DND-41 (cell line): ENCODE results near the gene ABHD1.

Experiments
- ATAC-seq: fragments of 200-7000 bp; cut with Tn5 transposase; 3 replicates; pipeline ENCODE4 v1.9.1; 2021; ENCODE audit warnings: low read depth; ENCODE audit not compliant: insufficient read depth
- DNase-seq: peaks from one replicate; pipeline ENCODE4 v3.0.0-alpha.2; 2020
- H2AFZ ChIP-seq: 2 replicates; pipeline ENCODE4 v1.6.0; 2012; ENCODE audit warnings: low read depth, low read length
- H3K27ac ChIP-seq: 2 replicates; pipeline ENCODE4 v1.5.1; 2012; ENCODE audit warnings: low read length, inconsistent platforms
- H3K27me3 ChIP-seq: fragments of 200-600 bp; sonication (generic); 2 replicates; pipeline ENCODE4 v1.6.0; 2012; ENCODE audit warnings: low read length, mild to moderate bottlenecking, inconsistent platforms; ENCODE audit not compliant: insufficient read depth, poor library complexity
- H3K36me3 ChIP-seq: 2 replicates; pipeline ENCODE4 v1.5.1; 2012; ENCODE audit warnings: low read length, inconsistent platforms; ENCODE audit not compliant: insufficient read depth
- H3K4me1 ChIP-seq: 2 replicates; pipeline ENCODE4 v1.5.1; 2012; ENCODE audit warnings: mild to moderate bottlenecking, low read length; ENCODE audit not compliant: insufficient read depth
- H3K4me2 ChIP-seq: 2 replicates; pipeline ENCODE4 v1.6.0; 2012; ENCODE audit warnings: mild to moderate bottlenecking, moderate library complexity, low read length, inconsistent platforms; ENCODE audit not compliant: insufficient read depth
- H3K4me3 ChIP-seq, 2 experiments: fragments of 200-600 bp in 1 of 2; shearing (Covaris generic) in 1 of 2; 2 replicates each; pipeline ENCODE4 v1.5.1; 2012 to 2016; ENCODE audit warnings: inconsistent platforms in 2 of 2, low read length in 2 of 2, mild to moderate bottlenecking in 2 of 2, low read depth in 1 of 2, moderate library complexity in 1 of 2
- H3K79me2 ChIP-seq: 2 replicates; pipeline ENCODE4 v1.6.0; 2012; ENCODE audit warnings: low read length, inconsistent platforms; ENCODE audit not compliant: insufficient read depth
- H3K9ac ChIP-seq: 2 replicates; pipeline ENCODE4 v1.6.0; 2012; ENCODE audit warnings: low read depth, mild to moderate bottlenecking, inconsistent platforms, low read length, moderate library complexity
- H3K9me3 ChIP-seq: 2 replicates; pipeline ENCODE4 v1.5.1; 2012; ENCODE audit warnings: low read length, moderate library complexity, mild to moderate bottlenecking, inconsistent platforms; ENCODE audit not compliant: insufficient read depth, severe bottlenecking
- H4K20me1 ChIP-seq: 2 replicates; pipeline ENCODE4 v1.6.0; 2012; ENCODE audit warnings: low read length; ENCODE audit not compliant: insufficient read depth
- CTCF ChIP-seq: IDR thresholded peaks from 2 replicates; pipeline ENCODE4 v1.5.1; 2012; ENCODE audit warnings: borderline replicate concordance, low read length, moderate library complexity, mild to moderate bottlenecking; ENCODE audit not compliant: poor library complexity, severe bottlenecking; ENCODE audit errors: extremely low read depth
- EZH2 ChIP-seq: IDR thresholded peaks from 3 replicates; pipeline ENCODE4 v1.6.1; 2012; ENCODE audit warnings: borderline replicate concordance, low read depth, mild to moderate bottlenecking, moderate library complexity, low read length, inconsistent platforms; ENCODE audit not compliant: severe bottlenecking

Gene ABHD1

DNA sequence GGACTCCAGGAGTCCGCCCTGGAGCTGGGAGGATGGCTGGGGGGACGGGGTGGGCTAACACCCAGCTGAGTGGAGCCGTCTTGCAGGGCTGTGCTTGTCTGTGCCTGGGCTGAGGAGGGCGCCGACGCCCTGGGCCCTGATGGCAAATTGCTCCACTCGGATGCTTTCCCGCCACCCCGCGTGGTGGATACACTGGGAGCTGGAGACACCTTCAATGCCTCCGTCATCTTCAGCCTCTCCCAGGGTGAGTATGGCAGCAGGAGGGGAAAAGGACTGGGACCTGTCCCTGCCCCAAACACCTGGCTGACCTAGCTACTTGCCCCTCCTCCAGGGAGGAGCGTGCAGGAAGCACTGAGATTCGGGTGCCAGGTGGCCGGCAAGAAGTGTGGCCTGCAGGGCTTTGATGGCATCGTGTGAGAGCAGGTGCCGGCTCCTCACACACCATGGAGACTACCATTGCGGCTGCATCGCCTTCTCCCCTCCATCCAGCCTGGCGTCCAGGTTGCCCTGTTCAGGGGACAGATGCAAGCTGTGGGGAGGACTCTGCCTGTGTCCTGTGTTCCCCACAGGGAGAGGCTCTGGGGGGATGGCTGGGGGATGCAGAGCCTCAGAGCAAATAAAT lies 24.2 kb upstream of the ABHD1 start:
- Histone ChIP-seq H2AFZ (no peak overlapping the region), H3K79me2 (no peaks in the 10 kb centered on the region), H3K9ac (no peak overlapping the region), H3K4me2 (no peak overlapping the region), H4K20me1 (0 out of 2 replicates have a peak, but pooled peaks cover 3% of the 10 kb centered on the region), H3K4me3 (no peak overlapping the region), H3K27me3 (no peaks in the 10 kb centered on the region), H3K4me1 (no peaks in the 10 kb centered on the region), H3K36me3 (0 out of 2 replicates have a peak, but pooled peaks cover 4% of the 10 kb centered on the region), H3K9me3 (no peaks in the 10 kb centered on the region), H3K27ac (no peak overlapping the region)
- DNase-seq = no peak
- TF ChIP-seq EZH2 (no peak), CTCF (no peak)
- no peak for ATAC-seq

DNA sequence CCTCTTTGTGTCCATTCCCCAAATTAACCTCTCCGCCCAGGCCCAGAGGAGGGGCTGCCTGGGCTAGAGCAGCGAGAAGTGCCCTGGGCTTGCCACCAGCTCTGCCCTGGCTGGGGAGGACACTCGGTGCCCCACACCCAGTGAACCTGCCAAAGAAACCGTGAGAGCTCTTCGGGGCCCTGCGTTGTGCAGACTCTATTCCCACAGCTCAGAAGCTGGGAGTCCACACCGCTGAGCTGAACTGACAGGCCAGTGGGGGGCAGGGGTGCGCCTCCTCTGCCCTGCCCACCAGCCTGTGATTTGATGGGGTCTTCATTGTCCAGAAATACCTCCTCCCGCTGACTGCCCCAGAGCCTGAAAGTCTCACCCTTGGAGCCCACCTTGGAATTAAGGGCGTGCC lies 23.6 kb upstream of the ABHD1 start:
- Histone ChIP-seq H4K20me1 (0 out of 2 replicates have a peak, but pooled peaks cover 3% of the 10 kb centered on the region), H3K4me2 (no peak overlapping the region), H3K27me3 (no peaks in the 10 kb centered on the region), H3K9me3 (no peaks in the 10 kb centered on the region), H2AFZ (no peak overlapping the region), H3K4me1 (no peaks in the 10 kb centered on the region), H3K36me3 (0 out of 2 replicates have a peak, but pooled peaks cover 4% of the 10 kb centered on the region), H3K4me3 (no peak overlapping the region), H3K27ac (no peak overlapping the region), H3K79me2 (no peaks in the 10 kb centered on the region), H3K9ac (no peak overlapping the region)
- ATAC-seq (no peak), DNase-seq (no peak)
- TF ChIP-seq CTCF (no peak), EZH2 (no peak)

- H3K4me1 ChIP-seq = no peaks in the 10 kb centered on the region
- H2AFZ ChIP-seq = no peak overlapping the region
- no peak overlapping the region for H3K4me3 ChIP-seq
- H3K4me2 ChIP-seq = no peak overlapping the region
- no peak overlapping the region for H3K27ac ChIP-seq
- no peaks in the 10 kb centered on the region for H3K9me3 ChIP-seq
- ATAC-seq (no peak), DNase-seq (no peak)
- H3K27me3 ChIP-seq = no peaks in the 10 kb centered on the region
- 0 out of 2 replicates have a peak, but pooled peaks cover 4% of the 10 kb centered on the region for H3K36me3 ChIP-seq
- no peak overlapping the region for H3K9ac ChIP-seq
- TF ChIP-seq CTCF (no peak), EZH2 (no peak)
- no peaks in the 10 kb centered on the region for H3K79me2 ChIP-seq
- 0 out of 2 replicates have a peak, but pooled peaks cover 3% of the 10 kb centered on the region for H4K20me1 ChIP-seq
Observed at GRCh38 chr2:27102329-27102728, 21.3 kb upstream of the ABHD1 start.
